GM19372 (cell line): ENCODE results near the gene CD8A.

Experiments used
- ATAC-seq: cut with Tn5 transposase; IDR thresholded peaks from one replicate; pipeline ENCODE4 v1.9.1; 2021; ENCODE audit warnings: mild to moderate bottlenecking, low read depth, moderate library complexity; ENCODE audit not compliant: unreplicated experiment

Gene CD8A

GRCh38 chr2:86809481-86810121 is 18.9 kb upstream of the CD8A start:
- ATAC-seq, result no peak

GRCh38 chr2:86808315-86809161 is 17.8 kb upstream of the CD8A start:
- ATAC-seq, result peak; percentile 95

- no peak for ATAC-seq
Measured at GRCh38 chr2:86807468-86808275, 17.0 kb upstream of the CD8A start.

GRCh38 chr2:86807133-86807467 is 16.4 kb upstream of the CD8A start:
- no peak for ATAC-seq

- no peak for ATAC-seq
Measured at GRCh38 chr2:86806059-86806857, 15.5 kb upstream of the CD8A start.

GRCh38 chr2:86800856-86801567 is 10.3 kb upstream of the CD8A start:
- no peak for ATAC-seq

GRCh38 chr2:86794861-86795260 is 4.1 kb upstream of the CD8A start:
- no peak for ATAC-seq

GRCh38 chr2:86793752-86794151 is 3.0 kb upstream of the CD8A start:
- ATAC-seq, result no peak

GRCh38 chr2:86791573-86791972 is 860 bp upstream of the CD8A start:
- no peak for ATAC-seq

GRCh38 chr2:86790134-86790675 is 508 bp downstream of the CD8A start:
- ATAC-seq, result no peak

GRCh38 chr2:86789687-86790133 is 1.0 kb downstream of the CD8A start:
- no peak for ATAC-seq

- ATAC-seq, result no peak
Measured at GRCh38 chr2:86788881-86789686, 1.6 kb downstream of the CD8A start.

- ATAC-seq, result no peak
Measured at GRCh38 chr2:86788165-86788564, 2.5 kb downstream of the CD8A start.

- ATAC-seq, result no peak
Measured at GRCh38 chr2:86787736-86788135, 3.0 kb downstream of the CD8A start.

- ATAC-seq, result no peak
Measured at GRCh38 chr2:86786001-86786536, 4.6 kb downstream of the CD8A start.

- no peak for ATAC-seq
Measured at GRCh38 chr2:86785456-86785855, 5.3 kb downstream of the CD8A start.

- peak; percentile 83 for ATAC-seq
Measured at GRCh38 chr2:86783615-86784339, 6.9 kb downstream of the CD8A start.

GRCh38 chr2:86782748-86783147 is 8.0 kb downstream of the CD8A start:
- no peak for ATAC-seq
